NT2/D1 (cell line): Measurements from ENCODE around the gene LRRC8B.
"Not testable (repeated sequence)": the region's sequence is repeated elsewhere in the genome, so short reads cannot be mapped to it uniquely, and the experiment has no call there.

Source experiments
- DNase-seq: peaks from one replicate; pipeline ENCODE4 v3.0.0-alpha.2; 2011; ENCODE audit warnings: low read depth, low spot score
- H3K27me3 ChIP-seq: 2 replicates; pipeline ENCODE4 v1.6.0; 2011; ENCODE audit warnings: mild to moderate bottlenecking; ENCODE audit not compliant: insufficient read length, insufficient read depth
- H3K36me3 ChIP-seq: 2 replicates; pipeline ENCODE4 v1.6.1; 2011; ENCODE audit warnings: mild to moderate bottlenecking, low read length, mixed read lengths; ENCODE audit not compliant: insufficient read depth, insufficient read length
- H3K4me1 ChIP-seq: 2 replicates; pipeline ENCODE4 v1.5.1; 2011; ENCODE audit not compliant: insufficient read depth, insufficient read length
- H3K4me3 ChIP-seq: 2 replicates; pipeline ENCODE4 v1.5.1; 2011; ENCODE audit warnings: low read depth; ENCODE audit not compliant: insufficient read length
- H3K9ac ChIP-seq: 2 replicates; pipeline ENCODE4 v1.6.0; 2011; ENCODE audit warnings: low read depth; ENCODE audit not compliant: insufficient read length
- H3K9me3 ChIP-seq: 2 replicates; pipeline ENCODE4 v1.5.1; 2011; ENCODE audit warnings: mild to moderate bottlenecking, low read length; ENCODE audit not compliant: insufficient read depth
- SUZ12 ChIP-seq: IDR thresholded peaks from 2 replicates; pipeline ENCODE4 v1.6.1; 2011; ENCODE audit not compliant: insufficient read length, insufficient read depth; ENCODE audit errors: extremely low read depth
- YY1 ChIP-seq: IDR thresholded peaks from 2 replicates; pipeline ENCODE4 v1.6.1; 2011; ENCODE audit not compliant: insufficient read length, insufficient read depth
- ZNF274 ChIP-seq: IDR thresholded peaks from 2 replicates; pipeline ENCODE4 v1.6.1; 2011; ENCODE audit warnings: mild to moderate bottlenecking, low read depth, low read length

Gene LRRC8B

DNA sequence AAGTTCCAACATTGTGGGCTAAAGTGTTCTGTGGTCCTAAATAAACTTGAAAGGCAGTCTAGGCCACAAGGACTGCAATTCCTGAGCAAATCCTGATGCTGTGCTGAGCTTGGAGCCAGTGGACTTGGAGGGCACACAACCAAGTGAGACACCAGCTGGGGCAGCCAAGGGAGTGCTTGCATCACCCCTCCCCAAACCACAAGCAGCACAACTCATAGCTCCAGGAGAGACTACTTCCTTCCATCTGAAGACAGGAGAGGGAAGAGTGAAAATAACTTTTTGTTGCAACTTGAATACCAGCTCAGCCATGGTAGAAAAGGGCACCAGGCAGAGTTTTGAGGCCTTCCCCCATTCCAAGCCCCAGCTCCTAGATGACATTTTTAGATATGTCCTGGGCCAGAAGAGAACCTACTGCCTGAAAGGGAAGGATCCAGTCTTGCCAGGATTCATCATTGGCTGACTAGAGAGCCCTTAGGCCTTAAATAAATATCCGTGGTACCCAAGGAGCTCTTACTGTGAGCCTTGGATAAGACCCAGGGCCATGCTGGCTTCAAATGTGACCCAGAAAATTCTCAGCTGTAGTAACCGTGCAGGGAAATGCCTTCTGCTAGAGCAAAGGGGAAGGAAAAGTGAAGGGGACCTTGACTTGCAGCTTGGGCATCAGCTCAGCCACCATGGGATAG is 35.4 kb upstream of the LRRC8B start:
- DNase-seq = no peak
- H3K9ac ChIP-seq = no peak overlapping the region
- H3K4me3 ChIP-seq = no peak overlapping the region
- H3K36me3 ChIP-seq = no peaks in the 10 kb centered on the region
- H3K27me3 ChIP-seq = no peaks in the 10 kb centered on the region
- no peaks in the 10 kb centered on the region for H3K4me1 ChIP-seq
- no peaks in the 10 kb centered on the region; the same call in 1 of the 2 replicates for H3K9me3 ChIP-seq
- TF ChIP-seq SUZ12 = no peak
- no peak for TF ChIP-seq ZNF274
- TF ChIP-seq YY1 = no peak

GRCh38 chr1:89490389-89490788 is 34.2 kb upstream of the LRRC8B start:
- TF ChIP-seq YY1 (no peak), ZNF274 (no peak), SUZ12 (no peak)
- H3K9ac ChIP-seq = no peak overlapping the region
- H3K9me3 ChIP-seq = no peaks in the 10 kb centered on the region; the same call in 1 of the 2 replicates
- H3K36me3 ChIP-seq = no peaks in the 10 kb centered on the region
- no peaks in the 10 kb centered on the region for H3K4me1 ChIP-seq
- no peak overlapping the region for H3K4me3 ChIP-seq
- no peak for DNase-seq
- H3K27me3 ChIP-seq = no peaks in the 10 kb centered on the region

DNA sequence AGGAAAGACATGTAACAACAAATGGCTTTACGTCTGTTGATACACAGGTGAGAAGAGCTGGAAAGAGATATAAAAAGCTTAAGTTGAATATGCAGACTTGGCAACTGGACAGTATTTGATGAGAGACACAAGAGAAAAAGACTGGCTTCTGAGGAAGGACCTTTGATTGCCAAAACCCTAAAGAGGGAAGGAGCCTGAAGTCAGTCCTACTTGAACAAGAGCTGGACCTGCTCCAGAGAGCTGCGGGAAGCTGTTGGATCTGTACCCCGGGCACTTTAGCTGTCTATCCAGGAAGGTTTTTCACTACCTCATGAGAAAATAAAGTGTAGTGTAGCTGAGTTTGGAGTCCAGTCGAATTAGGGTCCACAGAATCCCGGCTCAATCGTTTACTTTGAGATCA is 25.3 kb upstream of the LRRC8B start:
- no peaks in the 10 kb centered on the region for H3K36me3 ChIP-seq
- H3K9me3 ChIP-seq = no peaks in the 10 kb centered on the region
- DNase-seq = no peak
- H3K9ac ChIP-seq = no peak overlapping the region
- TF ChIP-seq YY1 (no peak), SUZ12 (no peak), ZNF274 (no peak)
- H3K27me3 ChIP-seq = no peaks in the 10 kb centered on the region
- no peaks in the 10 kb centered on the region for H3K4me1 ChIP-seq
- H3K4me3 ChIP-seq = no peak overlapping the region

- Histone ChIP-seq H3K4me1 (no peaks in the 10 kb centered on the region), H3K9ac (no peak overlapping the region), H3K4me3 (no peak overlapping the region), H3K9me3 (no peaks in the 10 kb centered on the region), H3K36me3 (no peaks in the 10 kb centered on the region), H3K27me3 (no peaks in the 10 kb centered on the region)
- TF ChIP-seq YY1 (no peak), SUZ12 (no peak), ZNF274 (no peak)
- no peak for DNase-seq
These were observed 22.6 kb upstream of the LRRC8B start for GRCh38 chr1:89502042-89502441.

- TF ChIP-seq YY1 (no peak), SUZ12 (no peak)
These were observed 21.7 kb upstream of the LRRC8B start for GRCh38 chr1:89502895-89503294.

GRCh38 chr1:89503690-89504089 is 20.9 kb upstream of the LRRC8B start:
- no peaks in the 10 kb centered on the region for H3K36me3 ChIP-seq
- H3K9ac ChIP-seq = no peak overlapping the region
- no peaks in the 10 kb centered on the region for H3K9me3 ChIP-seq
- DNase-seq = no peak
- H3K4me3 ChIP-seq = no peak overlapping the region
- no peaks in the 10 kb centered on the region for H3K27me3 ChIP-seq
- no peak for TF ChIP-seq ZNF274
- no peak for TF ChIP-seq SUZ12
- TF ChIP-seq YY1 = no peak
- no peaks in the 10 kb centered on the region for H3K4me1 ChIP-seq

More at GRCh38 chr1:89502895-89503294, 21.7 kb upstream of the LRRC8B start:
- H3K4me3 ChIP-seq = no peak overlapping the region
- no peak overlapping the region for H3K9ac ChIP-seq
- H3K27me3 ChIP-seq = no peaks in the 10 kb centered on the region
- no peaks in the 10 kb centered on the region for H3K4me1 ChIP-seq
- no peak for DNase-seq
- no peaks in the 10 kb centered on the region for H3K9me3 ChIP-seq
- no peaks in the 10 kb centered on the region for H3K36me3 ChIP-seq

- not testable (repeated sequence) for H3K4me3 ChIP-seq, H3K9ac ChIP-seq, H3K27me3 ChIP-seq, H3K36me3 ChIP-seq, DNase-seq, H3K9me3 ChIP-seq, H3K4me1 ChIP-seq
These were observed 14.6 kb upstream of the LRRC8B start for GRCh38 chr1:89510061-89510460.
